ACC112 (cell line): ENCODE data around the gene CA4.

ENCODE experiments used
- H2AFZ ChIP-seq: fragments of 200-600 bp; sonication (generic); one replicate; pipeline ENCODE4 v1.6.0; 2017; ENCODE audit warnings: antibody characterized with exemption, low read length; ENCODE audit not compliant: unreplicated experiment
- H3K27ac ChIP-seq: fragments of 200-600 bp; sonication (generic); 2 replicates; pipeline ENCODE4 v1.5.1; 2014; ENCODE audit warnings: low read depth, mild to moderate bottlenecking, antibody characterized with exemption, low read length, moderate library complexity
- H3K27me3 ChIP-seq: fragments of 200-600 bp; sonication (generic); 2 replicates; pipeline ENCODE4 v1.6.1; 2014; ENCODE audit warnings: mild to moderate bottlenecking, antibody characterized with exemption, low read length, moderate library complexity, mixed read lengths; ENCODE audit not compliant: insufficient read depth
- H3K36me3 ChIP-seq: fragments of 200-600 bp; sonication (generic); 2 replicates; pipeline ENCODE4 v1.6.1; 2016; ENCODE audit warnings: mild to moderate bottlenecking, antibody characterized with exemption, low read length, moderate library complexity, mixed read lengths; ENCODE audit not compliant: insufficient read depth
- H3K4me1 ChIP-seq: fragments of 200-600 bp; sonication (generic); one replicate; pipeline ENCODE4 v1.6.1; 2016; ENCODE audit warnings: low read length, mixed read lengths; ENCODE audit not compliant: insufficient read depth, unreplicated experiment, control insufficient read depth
- H3K4me3 ChIP-seq: fragments of 200-600 bp; sonication (generic); 2 replicates; pipeline ENCODE4 v1.5.1; 2014; ENCODE audit warnings: mild to moderate bottlenecking, low read depth, low read length
- H3K79me2 ChIP-seq: fragments of 200-600 bp; sonication (generic); one replicate; pipeline ENCODE4 v1.6.0; 2016; ENCODE audit warnings: low read length; ENCODE audit not compliant: control insufficient read depth, unreplicated experiment, insufficient read depth

CA4 gene

DNA sequence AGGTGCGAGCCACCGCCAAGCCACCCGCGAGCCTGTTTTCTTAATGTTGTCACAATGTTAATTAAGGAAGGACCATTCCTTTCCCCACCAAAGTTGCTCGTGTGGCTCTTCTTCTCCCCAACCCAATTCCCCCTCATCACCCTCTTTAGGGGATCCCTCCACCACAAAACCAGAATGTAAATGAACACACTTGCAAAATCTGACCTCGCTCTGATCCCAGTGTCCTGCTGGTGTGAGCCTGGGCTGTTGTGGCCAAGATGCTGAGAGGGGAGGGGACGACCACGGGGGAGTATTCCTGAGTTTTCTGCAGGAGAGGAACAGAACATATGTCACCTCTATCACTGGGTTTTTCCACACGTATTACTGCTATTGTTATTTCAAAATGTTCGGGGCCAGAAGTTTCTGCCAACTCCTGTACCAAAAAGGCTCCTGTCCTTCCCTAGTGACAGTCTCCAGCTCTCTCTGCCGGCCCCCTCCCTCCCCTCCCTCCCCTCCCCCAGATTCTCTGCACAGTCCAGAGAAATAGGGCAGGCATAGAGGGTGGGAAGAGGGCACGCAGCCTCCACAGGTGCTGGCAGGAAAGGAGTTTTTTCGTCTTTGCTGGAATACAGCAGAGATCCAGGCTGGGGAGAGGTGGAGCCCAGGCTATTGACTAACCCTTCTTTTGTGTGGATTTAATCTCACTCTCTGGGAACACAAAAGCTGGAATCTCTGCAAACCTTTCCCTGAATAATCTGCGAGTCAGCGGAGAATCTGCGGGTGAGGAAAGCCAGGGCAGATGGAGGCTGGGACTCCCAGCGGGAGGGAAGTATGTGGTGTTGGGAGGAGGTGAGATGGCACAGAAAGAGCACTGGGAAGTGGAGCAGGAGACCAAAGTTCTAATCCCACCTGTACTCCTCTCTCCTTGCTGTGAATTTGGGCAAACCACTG is 4.5 kb upstream of the CA4 start:
- H3K4me1 ChIP-seq: peaks cover 7% of the 10 kb centered on the region
- H3K27me3 ChIP-seq: peaks cover 52% of the 10 kb centered on the region
- H2AFZ ChIP-seq: no peak overlapping the region
- no peaks in the 10 kb centered on the region for H3K36me3 ChIP-seq
- H3K4me3 ChIP-seq: no peak overlapping the region
- H3K79me2 ChIP-seq: no peaks in the 10 kb centered on the region
- H3K27ac ChIP-seq: no peak overlapping the region

DNA sequence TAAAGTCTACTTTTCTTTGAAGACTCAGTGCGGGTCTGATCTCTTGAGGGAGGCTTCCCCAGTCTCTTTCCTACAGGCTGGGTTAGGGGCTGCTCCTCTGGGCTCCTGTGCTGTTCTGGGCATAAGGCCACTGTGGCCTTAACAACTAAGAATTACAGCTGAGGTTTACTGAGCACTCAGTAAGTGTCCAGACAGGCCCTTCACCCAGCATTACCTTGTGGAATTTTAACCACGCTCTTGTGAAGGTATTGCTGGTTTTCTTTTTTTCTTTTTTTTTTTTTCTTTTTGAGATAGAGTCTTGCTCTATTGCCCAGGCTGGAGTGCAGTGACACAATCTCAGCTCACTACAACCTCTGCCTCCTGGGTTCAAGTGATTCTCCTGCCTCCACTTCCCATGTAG is 3.6 kb upstream of the CA4 start:
- no peak overlapping the region for H3K4me3 ChIP-seq
- H3K79me2 ChIP-seq: no peaks in the 10 kb centered on the region
- peaks cover 52% of the 10 kb centered on the region for H3K27me3 ChIP-seq
- no peak overlapping the region for H3K27ac ChIP-seq
- no peaks in the 10 kb centered on the region for H3K36me3 ChIP-seq
- peaks cover 7% of the 10 kb centered on the region for H3K4me1 ChIP-seq
- no peak overlapping the region for H2AFZ ChIP-seq

DNA sequence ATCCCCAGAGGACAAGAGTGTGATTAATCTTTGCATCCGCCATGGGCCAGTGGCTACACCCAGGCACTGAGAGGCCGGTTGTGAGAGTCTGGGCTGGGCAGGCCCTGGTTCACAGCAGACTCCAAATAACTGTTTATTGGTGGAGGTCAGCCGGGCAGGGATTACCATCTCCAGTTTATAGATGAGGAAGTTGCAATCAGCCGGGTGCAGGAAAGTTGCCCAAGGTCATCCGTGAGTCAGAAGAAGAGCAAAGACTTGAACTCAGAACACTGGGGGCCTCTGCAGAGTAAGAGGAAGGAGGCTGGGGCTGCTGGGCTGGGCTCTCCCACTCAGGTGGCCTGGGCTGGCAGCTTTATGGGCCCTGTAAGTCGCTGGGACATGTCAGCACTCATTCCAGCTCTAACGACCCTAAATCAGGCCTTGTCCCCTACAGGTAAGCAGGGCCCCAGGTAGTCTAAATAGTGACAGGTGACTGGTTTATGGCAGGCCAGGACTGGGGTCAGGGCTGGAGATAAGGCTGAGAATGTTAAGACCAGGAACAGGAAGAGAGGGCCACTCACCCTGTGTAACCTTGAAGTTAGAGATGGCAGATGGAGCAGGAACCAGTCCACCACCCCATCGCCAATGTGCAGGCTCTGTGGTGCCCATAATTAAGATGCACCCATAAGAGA is 2.1 kb upstream of the CA4 start:
- Histone ChIP-seq H2AFZ (no peak overlapping the region), H3K4me3 (no peak overlapping the region), H3K36me3 (no peaks in the 10 kb centered on the region), H3K79me2 (no peaks in the 10 kb centered on the region), H3K4me1 (peaks cover 2% of the 10 kb centered on the region), H3K27ac (no peak overlapping the region), H3K27me3 (peaks cover 55% of the 10 kb centered on the region)

DNA sequence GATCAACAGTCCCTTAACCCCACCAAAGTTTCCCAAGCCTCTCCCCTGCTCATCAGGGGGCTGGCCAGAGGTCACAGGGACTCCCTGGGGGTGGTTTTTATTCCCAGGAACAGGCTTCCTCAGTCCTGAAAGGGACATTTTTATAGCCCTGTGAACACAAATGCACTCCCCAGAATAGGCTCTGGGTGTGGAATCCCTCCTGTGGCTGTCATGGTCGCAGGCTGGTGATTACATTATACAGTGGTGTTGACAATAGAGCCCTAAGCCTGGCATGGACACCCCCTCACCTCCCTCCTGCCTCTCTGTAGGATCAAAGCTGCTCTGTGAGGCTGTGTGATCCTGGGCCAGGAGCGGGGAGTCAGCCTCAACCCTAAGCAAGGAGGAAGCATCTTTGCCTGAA is 1.4 kb upstream of the CA4 start:
- H3K79me2 ChIP-seq: no peaks in the 10 kb centered on the region
- H3K27ac ChIP-seq: no peak overlapping the region
- no peaks in the 10 kb centered on the region for H3K36me3 ChIP-seq
- no peaks in the 10 kb centered on the region for H3K4me1 ChIP-seq
- H2AFZ ChIP-seq: no peak overlapping the region
- peaks cover 55% of the 10 kb centered on the region for H3K27me3 ChIP-seq
- H3K4me3 ChIP-seq: no peak overlapping the region

DNA sequence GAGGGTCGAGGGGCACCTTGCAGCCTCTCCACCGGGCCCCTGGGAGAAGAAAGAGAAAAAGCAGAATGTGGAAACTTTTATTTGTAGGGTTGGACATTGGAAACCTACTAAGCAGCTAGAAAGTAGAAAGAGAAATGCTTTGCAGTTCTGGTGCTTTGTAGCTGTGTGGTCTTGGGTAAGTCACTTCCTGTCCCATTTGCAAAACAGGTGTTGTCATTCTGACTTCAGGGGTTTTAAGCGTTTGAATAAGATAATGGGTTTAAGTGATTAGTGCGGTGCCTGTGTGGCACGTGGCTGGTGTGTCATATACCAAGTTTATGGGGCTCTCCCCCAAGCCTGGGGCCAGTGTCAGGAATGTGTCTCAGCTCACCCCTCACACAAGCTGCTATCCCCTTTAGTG is 1.6 kb downstream of the CA4 start:
- no peaks in the 10 kb centered on the region for H3K36me3 ChIP-seq
- H3K27me3 ChIP-seq: peaks cover 41% of the 10 kb centered on the region
- H3K4me1 ChIP-seq: peaks cover 15% of the 10 kb centered on the region
- no peak overlapping the region for H3K4me3 ChIP-seq
- no peak overlapping the region for H3K27ac ChIP-seq
- no peak overlapping the region for H2AFZ ChIP-seq
- no peaks in the 10 kb centered on the region for H3K79me2 ChIP-seq

DNA sequence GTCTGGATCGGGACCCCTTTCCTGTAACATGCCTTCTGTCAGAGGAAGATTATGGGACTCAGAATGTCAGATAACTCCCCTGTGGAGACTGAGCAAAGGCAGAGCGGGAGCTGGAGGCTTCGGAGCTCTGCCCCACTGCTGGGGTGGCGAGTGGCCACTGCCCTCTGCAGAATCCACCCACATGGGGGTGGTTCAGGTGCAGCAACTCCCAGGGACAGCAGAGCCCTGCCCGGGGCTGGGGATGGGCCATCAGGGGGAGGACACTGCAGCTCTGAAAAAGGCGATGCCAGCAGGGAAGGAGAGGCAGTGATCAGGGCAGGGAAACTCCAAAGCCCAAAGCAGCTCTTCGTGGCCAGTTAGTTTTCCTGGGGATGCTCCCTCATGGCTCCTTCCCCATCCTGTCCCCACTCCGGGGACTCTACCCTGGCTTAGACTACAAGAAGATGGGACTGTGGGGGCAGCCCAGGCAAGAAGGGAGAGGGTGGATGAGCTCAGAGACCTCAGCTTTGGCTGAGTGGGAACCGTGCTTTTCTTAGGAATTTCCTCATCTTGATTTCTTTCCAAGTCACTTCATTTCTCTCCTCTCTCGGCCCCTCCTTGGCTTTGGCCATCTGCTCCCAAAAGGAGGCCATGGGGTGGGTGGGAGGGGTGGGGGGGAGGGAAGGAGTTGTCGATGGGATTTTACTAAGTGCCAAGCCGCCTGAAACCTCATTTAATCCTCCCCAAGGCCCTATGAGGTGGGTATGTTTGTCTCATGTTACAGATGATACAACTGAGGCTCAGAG is 4.0 kb downstream of the CA4 start:
- H3K36me3 ChIP-seq: no peaks in the 10 kb centered on the region
- H3K4me1 ChIP-seq: peaks cover 15% of the 10 kb centered on the region
- H2AFZ ChIP-seq: no peak overlapping the region
- peaks cover 42% of the 10 kb centered on the region for H3K27me3 ChIP-seq
- no peaks in the 10 kb centered on the region for H3K79me2 ChIP-seq
- H3K27ac ChIP-seq: no peak overlapping the region
- H3K4me3 ChIP-seq: no peak overlapping the region

DNA sequence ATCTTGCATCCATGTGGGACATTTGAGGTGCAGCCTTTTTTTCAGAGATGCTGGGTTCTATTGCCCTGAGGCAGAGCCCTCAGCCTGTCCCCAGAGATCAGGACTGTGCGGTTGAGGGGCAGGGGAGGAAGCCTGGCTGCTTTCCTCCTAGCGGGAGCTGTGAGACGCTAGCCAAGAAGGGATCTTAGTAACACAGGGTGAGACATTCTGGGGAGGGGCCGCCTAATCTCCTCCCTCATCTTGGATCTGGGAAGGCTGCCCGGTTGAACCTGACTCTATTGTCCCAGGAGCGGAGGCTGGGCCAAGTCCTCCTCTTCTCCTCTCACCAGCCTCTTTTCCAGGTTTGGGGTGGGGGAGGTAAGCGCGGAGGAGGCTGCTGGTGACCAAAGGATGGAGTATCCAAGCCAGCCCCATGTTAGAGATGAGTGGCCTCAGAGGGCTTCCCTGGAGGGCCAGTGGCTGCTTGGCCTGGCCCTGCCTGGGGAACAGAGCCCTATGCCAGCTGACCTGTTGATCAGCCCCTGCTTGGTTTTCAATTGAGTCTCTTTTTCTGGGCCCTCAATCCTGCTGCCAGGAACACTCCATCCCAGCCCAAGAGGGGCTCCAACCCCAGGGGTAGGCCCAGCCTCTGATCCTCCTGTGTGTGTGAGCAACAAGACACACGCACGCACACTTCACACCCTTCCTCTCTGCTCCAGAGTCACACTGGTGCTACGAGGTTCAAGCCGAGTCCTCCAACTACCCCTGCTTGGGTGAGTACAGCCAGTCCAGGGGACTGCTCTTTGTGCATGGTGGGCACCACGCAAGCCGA is 5.0 kb downstream of the CA4 start:
- Histone ChIP-seq H3K36me3 (no peaks in the 10 kb centered on the region), H3K4me3 (no peak overlapping the region), H3K27ac (no peak overlapping the region), H3K4me1 (peaks cover 15% of the 10 kb centered on the region), H3K27me3 (peaks cover 42% of the 10 kb centered on the region), H2AFZ (no peak overlapping the region), H3K79me2 (no peaks in the 10 kb centered on the region)

DNA sequence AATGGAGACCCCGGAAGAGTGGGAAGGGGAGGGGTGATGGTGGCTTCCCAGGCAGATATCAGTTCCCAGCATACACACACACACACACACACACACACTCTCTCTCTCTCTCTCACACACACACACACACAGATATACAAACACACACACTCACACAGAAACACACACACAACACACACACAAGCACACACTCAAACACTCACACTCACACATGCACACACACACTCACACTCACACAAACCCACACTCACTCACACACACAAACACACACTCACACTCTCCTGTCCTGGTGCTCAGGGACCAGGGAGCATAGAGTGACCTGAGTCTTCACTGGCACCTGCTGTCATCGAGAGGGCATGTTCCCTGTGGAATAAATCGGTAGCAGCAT is 5.6 kb downstream of the CA4 start:
- H3K4me3 ChIP-seq: no peak overlapping the region
- H2AFZ ChIP-seq: no peak overlapping the region
- no peak overlapping the region for H3K27ac ChIP-seq
- H3K79me2 ChIP-seq: no peaks in the 10 kb centered on the region
- H3K4me1 ChIP-seq: peaks cover 15% of the 10 kb centered on the region
- no peaks in the 10 kb centered on the region for H3K36me3 ChIP-seq
- peaks cover 36% of the 10 kb centered on the region for H3K27me3 ChIP-seq

DNA sequence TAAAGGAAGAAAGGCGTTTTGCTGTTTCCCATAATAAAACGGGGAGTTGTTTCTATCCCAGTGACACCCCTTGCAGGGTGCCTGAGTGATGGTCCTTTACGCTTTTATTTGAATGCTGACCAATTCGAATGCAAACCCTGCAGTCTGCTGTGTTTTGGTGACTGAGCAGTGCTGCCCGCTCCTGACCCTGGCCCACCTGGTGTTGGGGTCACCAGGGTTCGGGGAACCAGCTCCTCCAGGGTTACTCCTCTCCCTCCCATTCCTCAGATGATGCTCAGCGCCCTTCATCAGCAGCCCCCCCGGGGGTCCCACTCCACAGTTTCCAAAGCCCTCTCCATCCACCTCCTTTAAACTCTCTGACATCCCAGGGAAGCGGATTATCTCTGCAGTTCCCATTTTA is 6.0 kb downstream of the CA4 start:
- peaks cover 33% of the 10 kb centered on the region for H3K27me3 ChIP-seq
- no peaks in the 10 kb centered on the region for H3K36me3 ChIP-seq
- H3K79me2 ChIP-seq: no peaks in the 10 kb centered on the region
- no peak overlapping the region for H2AFZ ChIP-seq
- peaks cover 16% of the 10 kb centered on the region for H3K4me1 ChIP-seq
- no peak overlapping the region for H3K27ac ChIP-seq
- no peak overlapping the region for H3K4me3 ChIP-seq

DNA sequence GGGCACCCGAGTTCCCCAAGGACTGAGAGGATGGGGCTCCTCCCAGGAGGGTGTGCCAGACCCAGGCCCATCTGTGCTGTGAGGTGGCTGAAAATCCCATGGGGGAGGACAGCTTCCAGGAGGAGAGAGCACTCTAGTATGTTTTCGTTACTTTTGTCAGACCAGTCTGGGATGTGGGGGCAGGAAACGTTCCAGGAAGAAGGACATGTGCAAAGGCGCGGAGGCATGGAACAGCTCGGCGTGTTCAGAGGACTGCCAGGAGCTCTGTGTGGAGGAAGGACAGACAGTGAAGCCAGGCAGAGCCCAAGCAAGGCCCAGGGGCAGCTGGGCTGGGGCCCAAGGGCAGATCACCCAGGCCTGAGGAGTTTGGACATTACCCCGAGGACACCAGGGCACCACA is 7.0 kb downstream of the CA4 start:
- H3K27ac ChIP-seq: no peak overlapping the region
- no peak overlapping the region for H2AFZ ChIP-seq
- peaks cover 24% of the 10 kb centered on the region for H3K4me1 ChIP-seq
- no peaks in the 10 kb centered on the region for H3K79me2 ChIP-seq
- H3K36me3 ChIP-seq: no peaks in the 10 kb centered on the region
- peaks cover 23% of the 10 kb centered on the region; the same call in 1 of the 2 replicates for H3K27me3 ChIP-seq
- no peak overlapping the region for H3K4me3 ChIP-seq
